ENCODE results near the gene SNX4. TPM values are rescaled to one million over a fixed set of nuclear protein-coding genes. Genes with fewer than 3 reads are reported as not detected.

Gene SNX4
- polyA plus RNA-seq (158 and 180 TPM in 2 replicates), polyA minus RNA-seq (136 and 156 TPM in 2 replicates)

GRCh38 chr3:125519678-125520562 lies at the start of gene SNX4:
Gene SNX4, minus strand, starts transcription at chr3:125520202. Its CDS starts 30 bp downstream, at chr3:125520172.
- no peaks in the 10 kb centered on the region for H4K20me1 ChIP-seq (ENCODE audit: insufficient read depth)

DNA sequence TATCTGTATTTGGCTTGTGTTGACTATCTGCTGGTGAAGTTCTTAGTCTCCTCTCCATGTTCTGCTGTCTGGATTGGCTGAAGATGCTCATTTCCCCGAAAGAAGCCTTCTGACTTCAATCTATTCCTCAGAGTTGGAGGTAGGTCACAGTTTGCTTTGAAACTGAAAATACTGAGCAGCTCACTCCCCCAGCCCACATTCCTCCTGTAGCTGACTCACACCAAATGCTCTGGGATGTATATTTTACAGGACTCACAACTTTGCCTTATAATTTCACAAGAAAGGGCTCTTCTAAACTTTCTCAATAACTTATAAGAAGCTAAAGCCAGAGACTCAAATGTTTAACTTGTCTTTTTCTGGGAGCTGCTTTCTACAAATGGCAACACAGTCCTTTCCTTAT lies 36.3 kb upstream of the SNX4 start:
- no peaks in the 10 kb centered on the region for H3K27me3 ChIP-seq (ENCODE audit: insufficient read depth, low read depth, low read length)
- H3K9me3 ChIP-seq (ENCODE audit: low read length) = no peaks in the 10 kb centered on the region
- no peak overlapping the region for H3K4me2 ChIP-seq (ENCODE audit: low read length)
- no peak overlapping the region for H2AFZ ChIP-seq (ENCODE audit: low read depth, low read length)
- peaks cover 4% of the 10 kb centered on the region for H3K36me3 ChIP-seq (ENCODE audit: insufficient read depth, low read length)
- no peaks in the 10 kb centered on the region for H4K20me1 ChIP-seq (ENCODE audit: insufficient read depth)
- H3K9ac ChIP-seq (ENCODE audit: low read length) = no peak overlapping the region
- H3K27ac ChIP-seq (ENCODE audit: low read length) = no peak overlapping the region
- no peaks in the 10 kb centered on the region for H3K9me2 ChIP-seq (ENCODE audit: insufficient read depth, low read length)
- TF ChIP-seq EZH2 (IDR thresholded peaks at IDR 0.05; ENCODE audit: borderline replicate concordance, insufficient read depth, low read length, poor library complexity, severe bottlenecking) (no peak), TAF1 (IDR thresholded peaks at IDR 0.05; ENCODE audit: low read depth) (no peak), EP300 (conservative IDR thresholded peaks at IDR 0.05; ENCODE audit: poor library complexity, severe bottlenecking) (no peak), POLR2AphosphoS5 (IDR thresholded peaks at IDR 0.05) (no peak), RAD21 (conservative IDR thresholded peaks at IDR 0.05) (no peak), SMC3 (conservative IDR thresholded peaks at IDR 0.05; ENCODE audit: poor library complexity) (no peak), REST (IDR thresholded peaks at IDR 0.05; ENCODE audit: borderline replicate concordance) (no peak)
- H3K79me2 ChIP-seq (replicated peaks; ENCODE audit: insufficient read depth, low read length) = no peaks in the 10 kb centered on the region
- H3K4me3 ChIP-seq (ENCODE audit: low read length) = no peak overlapping the region
- no peaks in the 10 kb centered on the region for H3F3A ChIP-seq (ENCODE audit: insufficient read depth, low read length, poor library complexity, severe bottlenecking)

More at GRCh38 chr3:125519678-125520562, at the start of gene SNX4:
- peak within 1 kb of the TSS; percentile 73 for H3K4me2 ChIP-seq (ENCODE audit: low read length)
- peaks cover 33% of the 10 kb centered on the region for H3K79me2 ChIP-seq (replicated peaks; ENCODE audit: insufficient read depth, low read length)
- no peaks in the 10 kb centered on the region for H3F3A ChIP-seq (ENCODE audit: insufficient read depth, low read length, poor library complexity, severe bottlenecking)
- H3K27ac ChIP-seq (ENCODE audit: low read length) = peak within 1 kb of the TSS; percentile 93
- H2AFZ ChIP-seq (ENCODE audit: low read depth, low read length) = peak within 1 kb of the TSS; percentile 100
- H3K9me3 ChIP-seq (ENCODE audit: low read length) = no peaks in the 10 kb centered on the region
- TF ChIP-seq TAF1 (IDR thresholded peaks at IDR 0.05; ENCODE audit: low read depth) = peak; percentile 60
- TF ChIP-seq POLR2AphosphoS5 (IDR thresholded peaks at IDR 0.05) = peak; percentile 83
- TF ChIP-seq RAD21 (conservative IDR thresholded peaks at IDR 0.05) = peak; percentile 15
- peak; percentile 29 for TF ChIP-seq EP300 (conservative IDR thresholded peaks at IDR 0.05; ENCODE audit: poor library complexity, severe bottlenecking)
- TF ChIP-seq, protein P1, sequence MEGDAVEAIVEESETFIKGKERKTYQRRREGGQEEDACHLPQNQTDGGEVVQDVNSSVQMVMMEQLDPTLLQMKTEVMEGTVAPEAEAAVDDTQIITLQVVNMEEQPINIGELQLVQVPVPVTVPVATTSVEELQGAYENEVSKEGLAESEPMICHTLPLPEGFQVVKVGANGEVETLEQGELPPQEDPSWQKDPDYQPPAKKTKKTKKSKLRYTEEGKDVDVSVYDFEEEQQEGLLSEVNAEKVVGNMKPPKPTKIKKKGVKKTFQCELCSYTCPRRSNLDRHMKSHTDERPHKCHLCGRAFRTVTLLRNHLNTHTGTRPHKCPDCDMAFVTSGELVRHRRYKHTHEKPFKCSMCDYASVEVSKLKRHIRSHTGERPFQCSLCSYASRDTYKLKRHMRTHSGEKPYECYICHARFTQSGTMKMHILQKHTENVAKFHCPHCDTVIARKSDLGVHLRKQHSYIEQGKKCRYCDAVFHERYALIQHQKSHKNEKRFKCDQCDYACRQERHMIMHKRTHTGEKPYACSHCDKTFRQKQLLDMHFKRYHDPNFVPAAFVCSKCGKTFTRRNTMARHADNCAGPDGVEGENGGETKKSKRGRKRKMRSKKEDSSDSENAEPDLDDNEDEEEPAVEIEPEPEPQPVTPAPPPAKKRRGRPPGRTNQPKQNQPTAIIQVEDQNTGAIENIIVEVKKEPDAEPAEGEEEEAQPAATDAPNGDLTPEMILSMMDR (IDR thresholded peaks at IDR 0.05; ENCODE audit: poor library complexity, severe bottlenecking) = no peak
- TF ChIP-seq REST (IDR thresholded peaks at IDR 0.05; ENCODE audit: borderline replicate concordance) = peak; percentile 51
- TF ChIP-seq MXI1 (conservative IDR thresholded peaks at IDR 0.05; ENCODE audit: poor library complexity, severe bottlenecking) = peak; percentile 71
- peak; percentile 31 for TF ChIP-seq SMC3 (conservative IDR thresholded peaks at IDR 0.05; ENCODE audit: poor library complexity)
- no peak for TF ChIP-seq EZH2 (IDR thresholded peaks at IDR 0.05; ENCODE audit: borderline replicate concordance, insufficient read depth, low read length, poor library complexity, severe bottlenecking)
- no peaks in the 10 kb centered on the region for H3K36me3 ChIP-seq (ENCODE audit: insufficient read depth, low read length)
- no peaks in the 10 kb centered on the region for H3K27me3 ChIP-seq (ENCODE audit: insufficient read depth, low read depth, low read length)
- H3K9ac ChIP-seq (ENCODE audit: low read length) = peak within 1 kb of the TSS; percentile 97
- peak within 1 kb of the TSS; percentile 98 for H3K4me3 ChIP-seq (ENCODE audit: low read length)
- no peaks in the 10 kb centered on the region for H3K9me2 ChIP-seq (ENCODE audit: insufficient read depth, low read length)
